Mammary epithelial cell (primary cell): ENCODE measurements around the gene PAK1.

Source experiments
- EZH2 ChIP-seq: IDR thresholded peaks from 2 replicates; pipeline ENCODE4 v1.6.1; 2012; ENCODE audit warnings: low read length, inconsistent platforms, borderline replicate concordance
- TF ChIP-seq, protein P1 (sequence below), 2 donors: IDR thresholded peaks in 1 of 2; conservative IDR thresholded peaks in 1 of 2; 2 replicates each; pipeline ENCODE4 v1.5.1; 2011 to 2012; ENCODE audit warnings: inconsistent platforms in 2 of 2, low read length in 2 of 2, mild to moderate bottlenecking in 2 of 2, control low read depth in 1 of 2, low read depth in 1 of 2; ENCODE audit not compliant: insufficient read depth in 1 of 2; ENCODE audit errors: extremely low read depth in 1 of 2

DNA sequence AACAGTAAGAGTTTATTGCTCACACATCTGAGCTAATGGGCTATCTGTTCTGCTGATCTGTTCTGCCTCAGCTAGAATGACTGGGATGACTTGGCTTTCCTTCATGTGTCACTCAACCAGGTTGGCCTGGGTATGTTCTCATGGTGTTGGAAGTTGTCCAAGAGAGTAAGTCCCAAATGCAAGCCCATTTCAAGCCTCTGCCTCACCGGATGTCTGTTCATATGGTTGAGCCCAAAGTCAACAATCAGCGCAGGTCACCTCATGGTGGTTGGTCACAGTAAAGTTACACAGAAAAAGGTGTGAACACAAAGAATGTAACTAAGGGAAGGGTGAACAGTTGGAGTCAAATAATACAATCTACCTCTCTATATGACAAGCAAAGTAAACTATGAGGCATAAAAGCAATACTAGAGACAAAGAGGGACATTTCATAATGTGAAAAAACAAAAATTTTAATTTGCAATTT, 174.3 kb downstream of the PAK1 start:
- TF ChIP-seq, protein P1, sequence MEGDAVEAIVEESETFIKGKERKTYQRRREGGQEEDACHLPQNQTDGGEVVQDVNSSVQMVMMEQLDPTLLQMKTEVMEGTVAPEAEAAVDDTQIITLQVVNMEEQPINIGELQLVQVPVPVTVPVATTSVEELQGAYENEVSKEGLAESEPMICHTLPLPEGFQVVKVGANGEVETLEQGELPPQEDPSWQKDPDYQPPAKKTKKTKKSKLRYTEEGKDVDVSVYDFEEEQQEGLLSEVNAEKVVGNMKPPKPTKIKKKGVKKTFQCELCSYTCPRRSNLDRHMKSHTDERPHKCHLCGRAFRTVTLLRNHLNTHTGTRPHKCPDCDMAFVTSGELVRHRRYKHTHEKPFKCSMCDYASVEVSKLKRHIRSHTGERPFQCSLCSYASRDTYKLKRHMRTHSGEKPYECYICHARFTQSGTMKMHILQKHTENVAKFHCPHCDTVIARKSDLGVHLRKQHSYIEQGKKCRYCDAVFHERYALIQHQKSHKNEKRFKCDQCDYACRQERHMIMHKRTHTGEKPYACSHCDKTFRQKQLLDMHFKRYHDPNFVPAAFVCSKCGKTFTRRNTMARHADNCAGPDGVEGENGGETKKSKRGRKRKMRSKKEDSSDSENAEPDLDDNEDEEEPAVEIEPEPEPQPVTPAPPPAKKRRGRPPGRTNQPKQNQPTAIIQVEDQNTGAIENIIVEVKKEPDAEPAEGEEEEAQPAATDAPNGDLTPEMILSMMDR (conservative IDR thresholded peaks at IDR 0.05 in 1 of 2, IDR thresholded peaks at IDR 0.05 in 1 of 2; ENCODE audit: extremely low read depth in 1 of 2, insufficient read depth in 1 of 2, low read depth in 1 of 2, low read length in 2 of 2): no peak
- TF ChIP-seq EZH2: no peak
